Measurements from ENCODE around the gene KRTAP7-1.

- TF ChIP-seq CTCF (optimal IDR thresholded peaks at IDR 0.05 in 1 of 3, IDR thresholded peaks at IDR 0.05 in 1 of 3, conservative IDR thresholded peaks at IDR 0.05 in 1 of 3; ENCODE audit: extremely low read depth in 1 of 3, insufficient read depth in 2 of 3, low read length in 3 of 3) (no peak), EZH2 (IDR thresholded peaks at IDR 0.05; ENCODE audit: low read length) (no peak)
Measured at GRCh38 chr21:30813174-30813573, 16.4 kb downstream of the KRTAP7-1 start, which contains the start of gene KRTAP8-1.

All from keratinocyte (primary cell).